ENCODE data around the gene GBGT1.
A peak's percentile ranks its signal among the peaks of the same experiment; 100 is the strongest.

The GBGT1 gene

DNA sequence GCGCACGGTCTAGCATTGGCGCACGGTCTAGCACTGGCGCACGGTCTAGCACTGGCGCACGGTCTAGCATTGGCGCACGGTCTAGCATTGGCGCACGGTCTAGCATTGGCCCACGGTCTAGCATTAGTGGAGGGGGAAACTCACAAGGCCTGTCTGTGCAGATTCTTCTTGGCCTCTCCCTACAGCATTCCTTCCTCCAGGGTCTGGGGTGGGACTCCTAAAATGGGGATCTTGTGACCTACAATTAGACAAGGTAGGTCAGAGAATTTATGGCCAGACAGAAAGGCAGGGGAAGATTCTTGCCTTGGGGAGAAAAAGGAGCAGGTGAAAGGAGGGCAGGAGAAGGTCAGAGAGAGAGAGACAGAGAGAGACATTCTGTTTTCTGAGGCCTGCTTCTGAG is 5.4 kb upstream of the GBGT1 start:
- H3K4me3 ChIP-seq = no peak overlapping the region
- peaks cover 17 to 73% (median 66%) of the 10 kb centered on the region in 10 experiments for H3K4me1 ChIP-seq
- no peaks in the 10 kb centered on the region for H3K9me3 ChIP-seq (replicated peaks in 1 of 11)
- H3K9ac ChIP-seq = no peak overlapping the region
- H3K4me2 ChIP-seq = peak overlapping the region in 7 of 11 experiments; percentile 19 to 98 (median 96); a peak in 9 of 22 replicates
- no peak overlapping the region for H3K27ac ChIP-seq
- peaks cover 0 to 17% (median 0%) of the 10 kb centered on the region in 11 experiments; a peak in 8 of 22 replicates for H3K27me3 ChIP-seq
- H3K36me3 ChIP-seq = no peaks in the 10 kb centered on the region
- TF ChIP-seq Cebpa-rat (IDR thresholded peaks at IDR 0.05) = no peak
- peaks cover 0 to 12% (median 0%) of the 10 kb centered on the region in 11 experiments; a peak in 3 of 22 replicates for H4K20me1 ChIP-seq

- Histone ChIP-seq H3K4me3 (no peak overlapping the region), H3K27ac (no peak overlapping the region), H3K9me3 (replicated peaks in 1 of 11) (no peaks in the 10 kb centered on the region), H3K4me2 (peak overlapping the region in 8 of 11 experiments; percentile 36 to 98 (median 94); a peak in 14 of 22 replicates), H3K4me1 (peaks cover 19 to 77% (median 70%) of the 10 kb centered on the region in 10 experiments), H4K20me1 (peaks cover 0 to 15% (median 0%) of the 10 kb centered on the region in 11 experiments; a peak in 5 of 22 replicates), H3K36me3 (no peaks in the 10 kb centered on the region), H3K27me3 (peaks cover 0 to 17% (median 0%) of the 10 kb centered on the region in 11 experiments; a peak in 8 of 22 replicates), H3K9ac (no peak overlapping the region)
- no peak for TF ChIP-seq Cebpa-rat (IDR thresholded peaks at IDR 0.05)
Observed at GRCh38 chr9:133168432-133168831, 4.7 kb upstream of the GBGT1 start.

DNA sequence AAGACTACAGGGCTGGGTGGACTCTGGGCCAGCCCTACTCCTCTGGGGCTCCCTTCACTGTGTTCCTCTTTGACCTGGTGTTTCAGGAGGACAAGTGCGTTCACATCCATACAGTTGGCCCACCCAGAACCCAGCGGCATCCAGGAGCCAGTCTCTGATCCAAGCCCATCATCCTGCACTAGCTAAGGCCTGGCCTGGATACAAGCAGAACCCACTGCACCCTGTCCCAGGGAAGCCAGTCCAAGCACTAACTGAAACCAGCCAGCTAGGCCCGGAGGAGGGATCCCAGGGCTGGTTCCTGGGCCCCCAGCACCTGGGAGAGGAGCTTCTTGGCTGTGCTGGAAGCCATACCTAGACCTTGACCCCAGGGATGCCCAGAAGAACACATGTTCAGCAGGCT is 4.1 kb upstream of the GBGT1 start:
- Histone ChIP-seq H3K27me3 (peaks cover 0 to 17% (median 0%) of the 10 kb centered on the region in 11 experiments; a peak in 8 of 22 replicates), H3K4me3 (no peak overlapping the region), H3K27ac (no peak overlapping the region), H3K4me1 (peaks cover 23 to 84% (median 76%) of the 10 kb centered on the region in 10 experiments), H3K9ac (peak overlapping the region in 2 of 11 experiments; percentile 0 to 7; a peak in 2 of 22 replicates), H4K20me1 (peaks cover under 1 to 21% (median 6%) of the 10 kb centered on the region in 11 experiments; a peak in 18 of 22 replicates), H3K36me3 (no peaks in the 10 kb centered on the region), H3K9me3 (replicated peaks in 1 of 11) (no peaks in the 10 kb centered on the region), H3K4me2 (peak overlapping the region in 8 of 11 experiments; percentile 36 to 98 (median 94); a peak in 16 of 22 replicates)
- TF ChIP-seq Cebpa-rat (IDR thresholded peaks at IDR 0.05) = no peak

GRCh38 chr9:133167096-133167730 is 3.5 kb upstream of the GBGT1 start:
- Histone ChIP-seq H3K9ac (peak overlapping the region in 3 of 11 experiments; percentile 0 to 16 (median 5); a peak in 2 of 22 replicates), H3K36me3 (no peaks in the 10 kb centered on the region; a peak in 1 of 22 replicates), H3K27ac (no peak overlapping the region), H3K4me3 (no peak overlapping the region), H4K20me1 (peaks cover 6 to 27% (median 11%) of the 10 kb centered on the region in 11 experiments; a peak in 18 of 22 replicates), H3K27me3 (peaks cover 0 to 17% (median 0%) of the 10 kb centered on the region in 11 experiments; a peak in 8 of 22 replicates), H3K4me2 (peak overlapping the region in 8 of 11 experiments; percentile 36 to 98 (median 94); a peak in 17 of 22 replicates), H3K9me3 (replicated peaks in 1 of 11) (no peaks in the 10 kb centered on the region), H3K4me1 (peaks cover 29 to 90% (median 82%) of the 10 kb centered on the region in 10 experiments)
- TF ChIP-seq Cebpa-rat (IDR thresholded peaks at IDR 0.05) = no peak

GRCh38 chr9:133166392-133166791 is 2.7 kb upstream of the GBGT1 start:
- no peak overlapping the region for H3K4me3 ChIP-seq
- peaks cover 11 to 29% (median 19%) of the 10 kb centered on the region in 11 experiments; a peak in 21 of 22 replicates for H4K20me1 ChIP-seq
- peak overlapping the region in 5 of 11 experiments; percentile 25 to 98 (median 96); a peak in 4 of 22 replicates for H3K4me2 ChIP-seq
- no peak overlapping the region for H3K27ac ChIP-seq
- peaks cover 33 to 89% (median 81%) of the 10 kb centered on the region in 10 experiments for H3K4me1 ChIP-seq
- peaks cover 0 to 9% (median 0%) of the 10 kb centered on the region in 11 experiments; a peak in 6 of 22 replicates for H3K27me3 ChIP-seq
- no peaks in the 10 kb centered on the region for H3K9me3 ChIP-seq (replicated peaks in 1 of 11)
- H3K36me3 ChIP-seq = peaks cover 2 to 5% (median 4%) of the 10 kb centered on the region in 11 experiments; a peak in 14 of 22 replicates
- TF ChIP-seq Cebpa-rat (IDR thresholded peaks at IDR 0.05) = no peak
- no peak overlapping the region for H3K9ac ChIP-seq

GRCh38 chr9:133165452-133165730 is 1.7 kb upstream of the GBGT1 start:
- peak overlapping the region in 6 of 11 experiments; percentile 96 to 99 (median 98); a peak in 8 of 22 replicates for H3K4me2 ChIP-seq
- peaks cover 18 to 33% (median 29%) of the 10 kb centered on the region in 11 experiments; a peak in 21 of 22 replicates for H4K20me1 ChIP-seq
- peak overlapping the region in 2 of 11 experiments; percentile 6 to 41; a peak in 2 of 22 replicates for H3K9ac ChIP-seq
- TF ChIP-seq Cebpa-rat (IDR thresholded peaks at IDR 0.05) = no peak
- no peaks in the 10 kb centered on the region for H3K9me3 ChIP-seq (replicated peaks in 1 of 11)
- H3K4me3 ChIP-seq = no peak overlapping the region
- no peak overlapping the region for H3K27ac ChIP-seq
- H3K36me3 ChIP-seq = peaks cover 9 to 15% (median 12%) of the 10 kb centered on the region in 11 experiments
- no peaks in the 10 kb centered on the region for H3K27me3 ChIP-seq
- peaks cover 33 to 89% (median 81%) of the 10 kb centered on the region in 10 experiments for H3K4me1 ChIP-seq

GRCh38 chr9:133164191-133164590 is 477 bp upstream of the GBGT1 start:
- Histone ChIP-seq H3K4me3 (peak overlapping the region; percentile 74 to 96 (median 82)), H3K27ac (peak overlapping the region; percentile 73 to 89 (median 85); a peak in 21 of 22 replicates), H4K20me1 (peaks cover 29 to 45% (median 40%) of the 10 kb centered on the region in 11 experiments; a peak in 21 of 22 replicates), H3K9me3 (replicated peaks in 1 of 11) (no peaks in the 10 kb centered on the region), H3K4me2 (peak overlapping the region; percentile 95 to 100 (median 98)), H3K27me3 (no peaks in the 10 kb centered on the region), H3K36me3 (peaks cover 21 to 27% (median 24%) of the 10 kb centered on the region in 11 experiments), H3K4me1 (peaks cover 36 to 80% (median 71%) of the 10 kb centered on the region in 10 experiments), H3K9ac (peak overlapping the region; percentile 79 to 92 (median 87))
- TF ChIP-seq Cebpa-rat (IDR thresholded peaks at IDR 0.05) = no peak

GRCh38 chr9:133162861-133163503 is 732 bp downstream of the GBGT1 start:
- peak overlapping the region; percentile 73 to 89 (median 85) for H3K27ac ChIP-seq
- no peaks in the 10 kb centered on the region for H3K27me3 ChIP-seq
- H3K36me3 ChIP-seq = peaks cover 33 to 40% (median 36%) of the 10 kb centered on the region in 11 experiments
- H4K20me1 ChIP-seq = peaks cover 33 to 57% (median 52%) of the 10 kb centered on the region in 11 experiments; a peak in 21 of 22 replicates
- peak overlapping the region; percentile 95 to 100 (median 98) for H3K4me2 ChIP-seq
- H3K9me3 ChIP-seq (replicated peaks in 1 of 11) = no peaks in the 10 kb centered on the region
- H3K4me1 ChIP-seq = peaks cover 36 to 68% (median 59%) of the 10 kb centered on the region in 10 experiments
- TF ChIP-seq Cebpa-rat (IDR thresholded peaks at IDR 0.05) = no peak
- H3K4me3 ChIP-seq = peak overlapping the region; percentile 74 to 96 (median 82)
- peak overlapping the region; percentile 79 to 92 (median 87) for H3K9ac ChIP-seq

All from BLaER1 treated with 17β-estradiol and CSF1 and Interleukin-3, amounts not matched to agents 10 nM and 100 nM (cell line).